GM21515 (cell line): ENCODE data around the gene CCDC183.
A peak's percentile ranks its signal among the peaks of the same experiment; 100 is the strongest.
"Not testable (repeated sequence)": the region's sequence is repeated elsewhere in the genome, so short reads cannot be mapped to it uniquely, and the experiment has no call there.

Experiments
- ATAC-seq: cut with Tn5 transposase; IDR thresholded peaks from one replicate; pipeline ENCODE4 v1.9.1; 2021; ENCODE audit not compliant: unreplicated experiment

The CCDC183 gene

GRCh38 chr9:136760424-136760823, 35.7 kb upstream of the CCDC183 start:
- no peak for ATAC-seq

- ATAC-seq = not testable (repeated sequence)
Measured at GRCh38 chr9:136760834-136761544, 35.1 kb upstream of the CCDC183 start.

GRCh38 chr9:136761545-136761981, 34.6 kb upstream of the CCDC183 start:
- ATAC-seq = no peak

- no peak for ATAC-seq
Measured at GRCh38 chr9:136762221-136762691, 33.9 kb upstream of the CCDC183 start.

GRCh38 chr9:136762915-136763648, 33.1 kb upstream of the CCDC183 start:
- no peak for ATAC-seq

- ATAC-seq = no peak
Measured at GRCh38 chr9:136763649-136764035, 32.5 kb upstream of the CCDC183 start.

- ATAC-seq = no peak
Measured at GRCh38 chr9:136764301-136764891, 31.7 kb upstream of the CCDC183 start, which contains the start of gene LCN15. Gene LCN15, minus strand, starts transcription at chr9:136764518. Its CDS starts 30 bp downstream, at chr9:136764488.

GRCh38 chr9:136765041-136765440, 31.1 kb upstream of the CCDC183 start:
- no peak for ATAC-seq

- peak; percentile 52 for ATAC-seq
Measured at GRCh38 chr9:136765745-136766409, 30.3 kb upstream of the CCDC183 start.

GRCh38 chr9:136766410-136767120, 29.6 kb upstream of the CCDC183 start:
- not testable (repeated sequence) for ATAC-seq

- ATAC-seq = no peak
Measured at GRCh38 chr9:136769710-136770191, 26.4 kb upstream of the CCDC183 start.

- no peak for ATAC-seq
Measured at GRCh38 chr9:136771907-136772415, 24.2 kb upstream of the CCDC183 start.

GRCh38 chr9:136773386-136774044, 22.6 kb upstream of the CCDC183 start:
- ATAC-seq = no peak

- ATAC-seq = no peak
Measured at GRCh38 chr9:136774416-136775045, 21.6 kb upstream of the CCDC183 start.

- ATAC-seq = no peak
Measured at GRCh38 chr9:136775191-136775590, 20.9 kb upstream of the CCDC183 start.

- no peak for ATAC-seq
Measured at GRCh38 chr9:136776947-136777346, 19.2 kb upstream of the CCDC183 start.

- ATAC-seq = no peak
Measured at GRCh38 chr9:136777359-136777758, 18.8 kb upstream of the CCDC183 start.

GRCh38 chr9:136779808-136780207, 16.3 kb upstream of the CCDC183 start:
- no peak for ATAC-seq

GRCh38 chr9:136782452-136782851, 13.7 kb upstream of the CCDC183 start:
- ATAC-seq = no peak
